H7 (cell line): ENCODE data around the gene SPG7. TPM values are rescaled to one million over a fixed set of nuclear protein-coding genes. Genes with fewer than 3 reads are reported as not detected.

ENCODE experiments used
- DNase-seq: peaks from one replicate; pipeline ENCODE4 v3.0.0; 2012
- H3K27me3 ChIP-seq: 2 replicates; pipeline ENCODE4 v1.6.0; 2011; ENCODE audit warnings: mild to moderate bottlenecking, low read length; ENCODE audit not compliant: control insufficient read depth, insufficient read depth
- H3K36me3 ChIP-seq: replicated peaks from 2 replicates; pipeline ENCODE4 v1.5.1; 2011; ENCODE audit warnings: low read length; ENCODE audit not compliant: control insufficient read depth, insufficient read depth
- H3K4me3 ChIP-seq: 2 replicates; pipeline ENCODE4 v1.5.1; 2011; ENCODE audit warnings: low read depth, mild to moderate bottlenecking, control low read depth, low read length, moderate library complexity; ENCODE audit not compliant: insufficient read depth
- total RNA-seq: library from RNA; depleted of rRNA; stranded (reverse); fragments of >200 nt; shearing (Covaris generic); gene quantifications from 2 replicates; pipeline ENCODE4 v1.2.3, GENCODE V29; 2014

SPG7 gene
- total RNA-seq, 1 experiment from 2014 or later = 120 TPM

DNA sequence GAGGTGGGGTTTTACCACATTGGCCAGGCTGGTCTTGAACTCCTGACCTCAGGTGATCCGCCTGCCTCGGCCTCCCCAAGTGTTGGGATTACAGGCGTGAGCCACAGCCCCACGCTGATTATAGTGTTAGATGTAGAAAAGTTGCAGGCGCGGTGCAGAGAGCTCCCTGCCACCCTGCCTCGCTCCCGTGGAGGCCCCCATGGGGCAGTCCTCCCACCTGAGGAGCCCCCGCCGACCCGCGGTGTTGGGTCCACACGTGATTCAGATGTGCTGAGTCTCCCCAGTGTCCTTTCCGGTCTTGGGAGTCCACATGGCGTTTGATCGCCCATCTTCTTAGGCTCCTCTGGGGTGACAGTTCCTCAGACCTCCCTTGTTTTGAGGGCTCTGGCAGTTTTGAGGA lies 47.1 kb downstream of the SPG7 start:
- no peak overlapping the region for H3K4me3 ChIP-seq
- peaks cover 32% of the 10 kb centered on the region for H3K36me3 ChIP-seq
- DNase-seq = no peak
- H3K27me3 ChIP-seq = no peaks in the 10 kb centered on the region

GRCh38 chr16:89555780-89556179 lies 47.6 kb downstream of the SPG7 start:
- no peak for DNase-seq
- H3K27me3 ChIP-seq = no peaks in the 10 kb centered on the region
- peaks cover 30% of the 10 kb centered on the region for H3K36me3 ChIP-seq
- H3K4me3 ChIP-seq = no peak overlapping the region

DNA sequence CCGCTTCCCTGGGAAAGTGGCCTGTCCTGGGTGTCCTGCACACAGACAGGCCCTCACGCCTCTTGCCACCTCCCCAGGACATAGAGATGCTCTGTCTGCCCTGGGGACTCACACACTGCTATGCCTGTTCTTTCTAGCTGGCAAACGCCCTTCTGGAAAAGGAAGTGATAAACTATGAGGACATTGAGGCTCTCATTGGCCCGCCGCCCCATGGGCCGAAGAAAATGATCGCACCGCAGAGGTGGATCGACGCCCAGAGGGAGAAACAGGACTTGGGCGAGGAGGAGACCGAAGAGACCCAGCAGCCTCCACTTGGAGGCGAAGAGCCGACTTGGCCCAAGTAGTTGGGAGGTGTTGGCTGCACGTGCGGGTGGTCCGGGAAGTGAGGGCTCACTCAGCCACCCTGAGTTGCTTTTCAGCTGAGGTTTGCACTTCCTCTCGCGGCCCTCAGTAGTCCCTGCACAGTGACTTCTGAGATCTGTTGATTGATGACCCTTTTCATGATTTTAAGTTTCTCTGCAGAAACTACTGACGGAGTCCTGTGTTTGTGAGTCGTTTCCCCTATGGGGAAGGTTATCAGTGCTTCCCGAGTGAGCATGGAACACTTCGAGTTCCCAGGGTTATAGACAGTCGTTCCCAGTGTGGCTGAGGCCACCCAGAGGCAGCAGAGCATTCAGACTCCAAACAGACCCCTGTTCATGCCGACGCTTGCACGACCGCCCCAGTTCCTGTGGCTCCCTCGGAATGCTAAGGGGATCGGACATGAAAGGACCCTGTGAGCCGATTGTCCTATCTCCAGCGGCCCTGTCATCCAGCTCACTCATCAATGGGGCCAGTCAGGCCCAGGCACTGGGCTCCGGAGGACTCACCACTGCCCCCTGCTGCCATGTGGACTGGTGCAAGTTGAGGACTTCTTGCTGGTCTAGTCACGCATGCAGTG lies 48.8 kb downstream of the SPG7 start:
- H3K36me3 ChIP-seq = peaks cover 33% of the 10 kb centered on the region
- H3K4me3 ChIP-seq = no peak overlapping the region
- H3K27me3 ChIP-seq = no peaks in the 10 kb centered on the region
- DNase-seq = peak; percentile 96

DNA sequence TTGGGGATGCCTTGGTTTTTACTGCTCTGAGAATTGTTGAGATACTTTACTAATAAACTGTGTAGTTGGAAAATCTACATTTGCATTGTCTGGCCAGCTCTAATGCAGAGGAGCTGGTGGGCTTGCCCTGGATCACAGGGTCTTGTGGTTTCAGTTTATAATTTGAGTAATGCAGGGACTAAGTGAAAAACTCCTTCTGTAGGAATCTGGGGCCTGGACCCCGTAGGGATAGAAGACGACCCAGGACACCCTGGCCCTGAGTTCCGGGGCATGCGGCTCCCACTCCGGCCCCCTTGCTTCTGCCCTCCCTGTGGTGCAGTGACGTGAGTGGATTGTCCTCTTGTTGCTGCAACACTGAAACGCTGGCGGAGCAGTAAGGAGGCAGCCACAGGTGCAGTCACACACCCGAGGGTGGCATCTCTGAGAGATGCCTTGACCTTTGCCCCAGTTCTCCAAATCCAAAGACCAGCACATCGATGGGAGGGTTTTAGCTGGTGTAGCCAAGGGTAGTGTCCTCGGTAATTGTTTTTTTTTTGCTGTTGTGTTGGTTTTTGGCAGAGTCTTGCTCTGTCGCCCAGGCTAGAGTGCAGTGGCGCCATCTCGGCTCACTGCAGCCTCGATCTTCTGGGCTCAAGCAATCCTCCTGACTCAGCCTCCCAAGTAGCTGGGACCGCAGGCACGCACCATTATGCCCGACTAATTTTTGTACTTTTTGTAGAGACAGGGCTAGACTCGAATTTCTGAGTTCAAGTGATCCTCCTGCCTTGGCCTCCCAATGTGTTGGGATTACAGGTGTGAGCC lies 49.7 kb downstream of the SPG7 start:
- H3K36me3 ChIP-seq = peaks cover 37% of the 10 kb centered on the region
- no peak overlapping the region for H3K4me3 ChIP-seq
- DNase-seq = no peak
- no peaks in the 10 kb centered on the region for H3K27me3 ChIP-seq

DNA sequence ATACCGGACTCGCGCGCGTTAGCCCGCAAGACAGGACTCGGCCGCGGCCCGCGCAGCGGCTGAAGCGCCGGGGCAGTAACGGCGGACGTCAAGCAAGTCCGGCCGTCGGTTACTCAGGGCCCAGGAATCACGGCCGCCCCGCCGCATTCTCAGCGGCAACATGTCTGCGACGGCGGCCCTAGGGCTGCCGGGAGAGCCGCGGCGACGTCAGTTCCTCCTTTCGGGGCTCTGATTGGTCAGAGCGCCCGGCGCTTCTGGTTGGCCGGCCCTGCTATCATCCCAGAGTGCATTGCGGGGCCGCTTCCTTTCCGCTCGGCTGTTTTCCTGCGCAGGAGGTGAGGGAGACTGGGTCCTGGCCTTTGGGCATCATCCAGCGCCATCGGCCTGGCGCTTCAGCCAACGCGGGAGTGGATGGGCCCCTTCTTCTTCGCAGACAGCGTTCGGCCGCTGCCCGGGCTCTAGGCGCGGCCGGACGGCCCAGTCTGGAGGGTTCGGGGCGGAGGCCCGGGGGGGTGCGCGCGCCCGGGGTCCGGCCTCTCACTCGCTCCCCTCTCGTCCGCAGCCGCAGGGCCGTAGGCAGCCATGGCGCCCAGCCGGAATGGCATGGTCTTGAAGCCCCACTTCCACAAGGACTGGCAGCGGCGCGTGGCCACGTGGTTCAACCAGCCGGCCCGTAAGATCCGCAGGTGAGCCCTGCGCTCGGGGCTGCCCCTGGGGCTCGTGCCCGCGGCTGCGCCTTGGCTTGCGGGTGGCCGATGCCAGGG lies 52.4 kb downstream of the SPG7 start, which contains the start of gene RPL13:
TSS of gene RPL13 (plus strand) at position 305 of the 764 bp plus-strand sequence. CDS start at position 583, 278 bp downstream.
- Histone ChIP-seq H3K4me3 (peak within 1 kb of the TSS; percentile 99), H3K36me3 (peaks cover 40% of the 10 kb centered on the region), H3K27me3 (no peaks in the 10 kb centered on the region)
- peak; percentile 99 for DNase-seq

DNA sequence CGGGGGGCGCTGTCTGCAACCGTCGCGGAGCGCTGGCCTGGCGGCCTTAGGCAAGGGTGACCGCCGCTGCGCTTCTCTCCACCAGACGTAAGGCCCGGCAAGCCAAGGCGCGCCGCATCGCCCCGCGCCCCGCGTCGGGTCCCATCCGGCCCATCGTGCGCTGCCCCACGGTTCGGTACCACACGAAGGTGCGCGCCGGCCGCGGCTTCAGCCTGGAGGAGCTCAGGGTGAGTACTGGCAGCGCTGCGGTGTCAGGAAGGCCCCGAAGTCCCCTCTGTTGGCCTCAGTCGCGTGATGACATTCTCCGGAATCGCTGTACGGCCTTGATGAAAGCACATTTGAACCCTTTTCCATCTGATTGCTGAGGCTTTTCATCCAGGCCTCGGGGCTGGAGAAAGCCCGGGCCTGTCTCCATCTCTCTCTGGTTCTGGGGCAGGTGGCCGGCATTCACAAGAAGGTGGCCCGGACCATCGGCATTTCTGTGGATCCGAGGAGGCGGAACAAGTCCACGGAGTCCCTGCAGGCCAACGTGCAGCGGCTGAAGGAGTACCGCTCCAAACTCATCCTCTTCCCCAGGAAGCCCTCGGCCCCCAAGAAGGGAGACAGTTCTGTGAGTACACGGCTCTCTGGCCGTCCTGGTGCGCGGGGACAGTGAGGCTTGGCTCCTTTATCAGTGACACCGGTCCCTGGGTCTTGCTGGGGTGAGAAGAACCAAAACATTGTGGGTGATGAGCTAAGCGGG lies 53.1 kb downstream of the SPG7 start:
- no peaks in the 10 kb centered on the region; the same call in 1 of the 2 replicates for H3K27me3 ChIP-seq
- DNase-seq = no peak
- peaks cover 32% of the 10 kb centered on the region for H3K36me3 ChIP-seq
- H3K4me3 ChIP-seq = peak overlapping the region; percentile 99

DNA sequence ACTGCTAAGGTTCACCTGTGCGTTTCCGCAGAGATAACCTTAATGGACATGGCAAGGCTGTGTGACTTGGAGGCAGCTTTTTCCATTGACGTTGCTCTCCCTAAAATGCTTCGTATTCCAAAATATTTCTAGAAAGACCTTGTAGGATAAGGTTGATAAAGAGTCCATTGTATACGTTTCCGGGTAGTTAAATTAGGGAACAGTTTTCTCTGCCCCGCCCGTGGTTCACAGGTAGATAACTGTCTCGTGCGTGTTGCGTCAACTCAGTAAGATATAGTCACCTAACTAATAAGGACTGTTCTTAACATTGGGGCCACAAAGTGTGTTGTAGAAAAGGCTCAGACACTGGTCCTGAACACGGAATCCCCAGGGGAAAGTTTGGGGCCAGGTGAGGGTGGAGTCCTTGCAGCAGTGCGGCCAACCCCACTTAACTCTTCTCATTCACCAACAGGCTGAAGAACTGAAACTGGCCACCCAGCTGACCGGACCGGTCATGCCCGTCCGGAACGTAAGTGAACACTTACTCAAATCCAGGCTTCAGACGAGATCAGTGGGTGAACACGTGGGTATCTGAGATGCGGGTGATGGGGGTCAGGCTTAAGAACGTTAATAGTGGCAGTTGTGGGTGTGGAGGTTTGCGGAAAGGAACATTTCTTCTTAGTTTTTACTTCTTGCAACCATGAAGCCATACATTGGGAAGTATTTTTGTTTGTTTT lies 53.8 kb downstream of the SPG7 start:
- H3K36me3 ChIP-seq = peaks cover 31% of the 10 kb centered on the region
- no peaks in the 10 kb centered on the region; the same call in 1 of the 2 replicates for H3K27me3 ChIP-seq
- DNase-seq = no peak
- H3K4me3 ChIP-seq = peak overlapping the region; percentile 99

GRCh38 chr16:89562939-89563338 lies 54.7 kb downstream of the SPG7 start:
- Histone ChIP-seq H3K36me3 (peaks cover 30% of the 10 kb centered on the region), H3K27me3 (no peaks in the 10 kb centered on the region; the same call in 1 of the 2 replicates), H3K4me3 (no peak overlapping the region)
- no peak for DNase-seq

DNA sequence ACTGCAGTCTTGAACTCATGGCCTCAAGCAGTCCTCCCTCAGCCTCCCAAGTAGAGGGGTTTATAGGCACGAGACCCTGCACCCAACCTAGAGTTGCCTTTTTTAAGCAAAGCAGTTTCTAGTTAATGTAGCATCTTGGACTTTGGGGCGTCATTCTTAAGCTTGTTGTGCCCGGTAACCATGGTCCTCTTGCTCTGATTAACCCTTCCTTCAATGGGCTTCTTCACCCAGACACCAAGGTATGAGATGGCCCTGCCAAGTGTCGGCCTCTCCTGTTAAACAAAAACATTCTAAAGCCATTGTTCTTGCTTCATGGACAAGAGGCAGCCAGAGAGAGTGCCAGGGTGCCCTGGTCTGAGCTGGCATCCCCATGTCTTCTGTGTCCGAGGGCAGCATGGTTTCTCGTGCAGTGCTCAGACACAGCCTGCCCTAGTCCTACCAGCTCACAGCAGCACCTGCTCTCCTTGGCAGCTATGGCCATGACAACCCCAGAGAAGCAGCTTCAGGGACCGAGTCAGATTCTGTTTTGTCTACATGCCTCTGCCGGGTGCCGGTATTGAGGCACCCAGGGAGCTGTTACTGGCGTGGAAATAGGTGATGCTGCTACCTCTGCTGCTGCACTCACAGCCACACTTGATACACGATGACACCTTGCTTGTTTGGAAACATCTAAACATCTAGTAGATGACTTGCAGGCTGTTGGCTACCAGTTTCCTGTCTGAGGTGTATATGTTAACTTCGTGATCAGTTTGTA lies 55.6 kb downstream of the SPG7 start:
- H3K4me3 ChIP-seq = 0 out of 2 replicates have a peak overlapping the region, but pooled peaks have one; percentile 3
- DNase-seq = no peak
- H3K36me3 ChIP-seq = peaks cover 29% of the 10 kb centered on the region
- no peaks in the 10 kb centered on the region; the same call in 1 of the 2 replicates for H3K27me3 ChIP-seq

DNA sequence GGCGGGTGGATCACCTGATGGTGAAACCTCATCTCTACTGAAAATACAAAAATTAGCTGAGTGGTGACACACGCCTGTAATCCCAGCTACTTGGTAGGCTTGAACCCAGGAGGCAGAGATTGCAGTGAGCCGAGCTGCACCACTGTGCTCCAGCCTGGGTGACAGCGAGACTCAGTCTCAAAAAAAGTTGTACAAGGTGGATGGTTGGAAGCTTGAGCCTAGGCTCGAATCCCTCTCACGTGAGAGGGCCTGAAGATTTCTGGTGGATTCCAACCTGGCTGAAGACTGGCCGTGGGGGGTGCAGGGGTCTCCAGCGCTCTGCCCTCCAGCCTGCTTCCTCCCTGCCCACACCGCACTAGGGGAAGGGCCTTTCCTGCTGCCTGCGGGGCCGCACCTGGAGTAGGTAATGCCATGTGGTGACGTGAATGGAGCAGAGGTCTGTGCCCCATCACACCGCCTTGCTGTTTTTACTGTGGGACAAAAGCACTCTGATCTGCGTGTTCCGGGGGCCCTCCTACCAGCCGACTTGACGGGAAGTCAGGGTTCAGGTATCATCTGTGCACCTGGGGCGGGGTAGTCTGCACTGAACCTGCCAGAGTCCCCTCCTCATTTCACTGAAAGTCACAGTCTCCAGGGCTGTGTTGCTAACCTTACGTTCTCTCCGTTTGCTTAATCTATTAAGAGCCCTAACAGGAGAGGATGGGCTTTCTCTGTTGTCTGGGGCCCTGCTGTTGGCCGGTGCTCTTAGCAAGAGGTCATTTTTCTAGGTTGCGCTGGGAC lies 56.5 kb downstream of the SPG7 start:
- H3K36me3 ChIP-seq = peaks cover 29% of the 10 kb centered on the region
- H3K27me3 ChIP-seq = no peaks in the 10 kb centered on the region; the same call in 1 of the 2 replicates
- no peak overlapping the region for H3K4me3 ChIP-seq
- no peak for DNase-seq

- H3K27me3 ChIP-seq = no peaks in the 10 kb centered on the region; the same call in 1 of the 2 replicates
- H3K36me3 ChIP-seq = peaks cover 29% of the 10 kb centered on the region
- DNase-seq = peak; percentile 90
- peak overlapping the region; percentile 48 for H3K4me3 ChIP-seq
Measured at GRCh38 chr16:89565256-89565505, 57.0 kb downstream of the SPG7 start.
